ENCODE results near the gene OR1J2.

Gene OR1J2

GRCh38 chr9:122477346-122477745, 33.3 kb upstream of the OR1J2 start (continued):
- TF ChIP-seq, protein P1, sequence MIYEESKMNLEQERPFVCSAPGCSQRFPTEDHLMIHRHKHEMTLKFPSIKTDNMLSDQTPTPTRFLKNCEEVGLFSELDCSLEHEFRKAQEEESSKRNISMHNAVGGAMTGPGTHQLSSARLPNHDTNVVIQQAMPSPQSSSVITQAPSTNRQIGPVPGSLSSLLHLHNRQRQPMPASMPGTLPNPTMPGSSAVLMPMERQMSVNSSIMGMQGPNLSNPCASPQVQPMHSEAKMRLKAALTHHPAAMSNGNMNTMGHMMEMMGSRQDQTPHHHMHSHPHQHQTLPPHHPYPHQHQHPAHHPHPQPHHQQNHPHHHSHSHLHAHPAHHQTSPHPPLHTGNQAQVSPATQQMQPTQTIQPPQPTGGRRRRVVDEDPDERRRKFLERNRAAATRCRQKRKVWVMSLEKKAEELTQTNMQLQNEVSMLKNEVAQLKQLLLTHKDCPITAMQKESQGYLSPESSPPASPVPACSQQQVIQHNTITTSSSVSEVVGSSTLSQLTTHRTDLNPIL (CRISPR knock-in tag; IDR thresholded peaks at IDR 0.05; ENCODE audit: low read depth), result no peak

DNA sequence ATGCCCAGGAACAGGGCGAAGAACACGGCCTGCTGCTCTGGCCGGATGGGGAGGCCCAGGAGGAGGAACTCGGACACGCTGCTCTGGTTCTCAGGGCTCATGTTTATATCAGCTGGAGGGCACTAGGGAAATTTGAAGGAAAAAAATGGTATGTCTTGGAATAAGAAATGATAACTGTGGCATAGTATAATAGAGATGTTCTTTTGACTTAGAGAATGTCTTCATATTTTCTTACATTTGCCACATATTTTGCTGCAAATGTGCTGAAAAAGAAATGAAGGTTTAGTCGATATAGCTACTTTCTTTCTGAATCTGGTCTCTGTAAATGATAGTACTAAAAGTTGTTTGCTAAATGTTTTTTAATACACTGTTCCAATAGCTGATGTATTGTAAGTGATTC, 32.8 kb upstream of the OR1J2 start, which contains the start of gene OR1J1:
Gene OR1J1 (minus strand): TSS at position 101 of the 400 bp plus-strand sequence. CDS start 0 bp downstream, at position 101.
- TF ChIP-seq BACH2 (CRISPR knock-in tag; IDR thresholded peaks at IDR 0.05; ENCODE audit: borderline replicate concordance), result no peak
- TF ChIP-seq ESRRG (CRISPR knock-in tag; IDR thresholded peaks at IDR 0.05), result no peak
- no peak for TF ChIP-seq PPARA (CRISPR knock-in tag; IDR thresholded peaks at IDR 0.05; ENCODE audit: borderline replicate concordance)
- no peak for TF ChIP-seq ZC3H10 (CRISPR knock-in tag; IDR thresholded peaks at IDR 0.05)
- no peak for TF ChIP-seq ZFP3 (CRISPR knock-in tag; IDR thresholded peaks at IDR 0.05)
- no peak for TF ChIP-seq TCF4 (CRISPR knock-in tag; IDR thresholded peaks at IDR 0.05; ENCODE audit: borderline replicate concordance)
- TF ChIP-seq ZFP30 (CRISPR knock-in tag; IDR thresholded peaks at IDR 0.05), result no peak
- TF ChIP-seq POU6F1 (CRISPR knock-in tag; IDR thresholded peaks at IDR 0.05; ENCODE audit: borderline replicate concordance, low read depth), result no peak
- no peak for TF ChIP-seq CSRNP3 (CRISPR knock-in tag; IDR thresholded peaks at IDR 0.05)
- no peak for TF ChIP-seq ARNTL (CRISPR knock-in tag; IDR thresholded peaks at IDR 0.05; ENCODE audit: borderline replicate concordance, low read depth)
- ATAC-seq, result no peak

DNA sequence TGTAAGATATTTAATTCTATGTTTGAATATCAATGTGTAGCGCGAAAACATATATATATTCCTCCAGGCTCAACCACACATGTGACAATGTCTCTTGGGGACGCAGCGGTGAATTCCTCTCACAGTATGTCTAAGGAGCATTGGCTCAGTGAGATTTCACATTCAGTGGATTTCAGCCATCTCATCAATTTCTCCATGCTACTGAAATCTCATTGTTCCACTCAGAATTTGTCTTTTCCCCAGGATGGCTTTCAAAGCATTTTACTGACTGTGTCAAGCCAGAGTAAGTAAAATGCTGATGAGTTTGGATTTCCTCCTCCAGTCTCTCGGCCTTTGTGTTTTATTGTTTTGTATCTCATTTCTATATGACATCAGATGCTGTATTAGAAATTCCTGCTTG, 31.5 kb upstream of the OR1J2 start:
- TF ChIP-seq ESRRG (CRISPR knock-in tag; IDR thresholded peaks at IDR 0.05), result no peak
- TF ChIP-seq GLIS3 (CRISPR knock-in tag; IDR thresholded peaks at IDR 0.05), result no peak
- no peak for TF ChIP-seq CSRNP3 (CRISPR knock-in tag; IDR thresholded peaks at IDR 0.05)
- TF ChIP-seq OSR1 (CRISPR knock-in tag; IDR thresholded peaks at IDR 0.05), result no peak
- no peak for TF ChIP-seq ZNF8 (CRISPR knock-in tag; IDR thresholded peaks at IDR 0.05)
- TF ChIP-seq TOX (CRISPR knock-in tag; IDR thresholded peaks at IDR 0.05; ENCODE audit: borderline replicate concordance), result no peak
- no peak for TF ChIP-seq ISL1 (CRISPR knock-in tag; IDR thresholded peaks at IDR 0.05)
- no peak for TF ChIP-seq ZNF565 (CRISPR knock-in tag; conservative IDR thresholded peaks at IDR 0.05; ENCODE audit: low read depth)
- TF ChIP-seq ARNTL (CRISPR knock-in tag; IDR thresholded peaks at IDR 0.05; ENCODE audit: borderline replicate concordance, low read depth), result no peak
- TF ChIP-seq TCF4 (CRISPR knock-in tag; IDR thresholded peaks at IDR 0.05; ENCODE audit: borderline replicate concordance), result no peak
- TF ChIP-seq ZC3H10 (CRISPR knock-in tag; IDR thresholded peaks at IDR 0.05), result no peak
- TF ChIP-seq ZFP3 (CRISPR knock-in tag; IDR thresholded peaks at IDR 0.05), result no peak
- TF ChIP-seq PPARA (CRISPR knock-in tag; IDR thresholded peaks at IDR 0.05; ENCODE audit: borderline replicate concordance), result no peak
- TF ChIP-seq ZFP30 (CRISPR knock-in tag; IDR thresholded peaks at IDR 0.05), result no peak
- TF ChIP-seq, protein P2, sequence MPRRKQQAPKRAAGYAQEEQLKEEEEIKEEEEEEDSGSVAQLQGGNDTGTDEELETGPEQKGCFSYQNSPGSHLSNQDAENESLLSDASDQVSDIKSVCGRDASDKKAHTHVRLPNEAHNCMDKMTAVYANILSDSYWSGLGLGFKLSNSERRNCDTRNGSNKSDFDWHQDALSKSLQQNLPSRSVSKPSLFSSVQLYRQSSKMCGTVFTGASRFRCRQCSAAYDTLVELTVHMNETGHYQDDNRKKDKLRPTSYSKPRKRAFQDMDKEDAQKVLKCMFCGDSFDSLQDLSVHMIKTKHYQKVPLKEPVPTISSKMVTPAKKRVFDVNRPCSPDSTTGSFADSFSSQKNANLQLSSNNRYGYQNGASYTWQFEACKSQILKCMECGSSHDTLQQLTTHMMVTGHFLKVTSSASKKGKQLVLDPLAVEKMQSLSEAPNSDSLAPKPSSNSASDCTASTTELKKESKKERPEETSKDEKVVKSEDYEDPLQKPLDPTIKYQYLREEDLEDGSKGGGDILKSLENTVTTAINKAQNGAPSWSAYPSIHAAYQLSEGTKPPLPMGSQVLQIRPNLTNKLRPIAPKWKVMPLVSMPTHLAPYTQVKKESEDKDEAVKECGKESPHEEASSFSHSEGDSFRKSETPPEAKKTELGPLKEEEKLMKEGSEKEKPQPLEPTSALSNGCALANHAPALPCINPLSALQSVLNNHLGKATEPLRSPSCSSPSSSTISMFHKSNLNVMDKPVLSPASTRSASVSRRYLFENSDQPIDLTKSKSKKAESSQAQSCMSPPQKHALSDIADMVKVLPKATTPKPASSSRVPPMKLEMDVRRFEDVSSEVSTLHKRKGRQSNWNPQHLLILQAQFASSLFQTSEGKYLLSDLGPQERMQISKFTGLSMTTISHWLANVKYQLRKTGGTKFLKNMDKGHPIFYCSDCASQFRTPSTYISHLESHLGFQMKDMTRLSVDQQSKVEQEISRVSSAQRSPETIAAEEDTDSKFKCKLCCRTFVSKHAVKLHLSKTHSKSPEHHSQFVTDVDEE (CRISPR knock-in tag; IDR thresholded peaks at IDR 0.05), result no peak
- ATAC-seq, result no peak

- ATAC-seq, result peak; percentile 86
- TF ChIP-seq TOX (CRISPR knock-in tag; IDR thresholded peaks at IDR 0.05; ENCODE audit: borderline replicate concordance) (no peak), ZFP30 (CRISPR knock-in tag; IDR thresholded peaks at IDR 0.05) (no peak), TCF4 (CRISPR knock-in tag; IDR thresholded peaks at IDR 0.05; ENCODE audit: borderline replicate concordance) (no peak), BACH2 (CRISPR knock-in tag; IDR thresholded peaks at IDR 0.05; ENCODE audit: borderline replicate concordance) (no peak), ZFP3 (CRISPR knock-in tag; IDR thresholded peaks at IDR 0.05) (no peak), ISL1 (CRISPR knock-in tag; IDR thresholded peaks at IDR 0.05) (no peak), OSR1 (CRISPR knock-in tag; IDR thresholded peaks at IDR 0.05) (no peak), ZNF565 (CRISPR knock-in tag; conservative IDR thresholded peaks at IDR 0.05; ENCODE audit: low read depth) (no peak), CSRNP3 (CRISPR knock-in tag; IDR thresholded peaks at IDR 0.05) (no peak), RARB (CRISPR knock-in tag; IDR thresholded peaks at IDR 0.05) (no peak)
Observed at GRCh38 chr9:122498883-122499288, 11.7 kb upstream of the OR1J2 start.
